KMS-11 (cell line): ENCODE results near the gene UBE2L3.
A peak's percentile ranks its signal among the peaks of the same experiment; 100 is the strongest.
"Not testable (repeated sequence)": the region's sequence is repeated elsewhere in the genome, so short reads cannot be mapped to it uniquely, and the experiment has no call there.

Source experiments
- H2AFZ ChIP-seq: fragments of 200-600 bp; sonication (generic); 2 replicates; pipeline ENCODE4 v1.6.1; 2016; ENCODE audit warnings: antibody characterized with exemption, mixed run types, low read depth
- H3K27ac ChIP-seq: fragments of 200-600 bp; sonication (generic); 2 replicates; pipeline ENCODE4 v1.6.1; 2016; ENCODE audit warnings: mild to moderate bottlenecking, mixed run types
- H3K27me3 ChIP-seq: fragments of 200-600 bp; sonication (generic); 2 replicates; pipeline ENCODE4 v1.6.1; 2017; ENCODE audit warnings: mild to moderate bottlenecking, low read depth, mixed run types, moderate library complexity; ENCODE audit not compliant: insufficient read depth
- H3K36me3 ChIP-seq: fragments of 200-600 bp; sonication (generic); 2 replicates; pipeline ENCODE4 v1.6.1; 2017; ENCODE audit warnings: mild to moderate bottlenecking, mixed run types; ENCODE audit not compliant: insufficient read depth
- H3K4me1 ChIP-seq: fragments of 200-600 bp; sonication (generic); 2 replicates; pipeline ENCODE4 v1.6.1; 2016; ENCODE audit warnings: mild to moderate bottlenecking, low read depth, mixed run types; ENCODE audit not compliant: poor library complexity, severe bottlenecking
- H3K4me2 ChIP-seq: fragments of 200-600 bp; sonication (generic); 2 replicates; pipeline ENCODE4 v1.7.0; 2016; ENCODE audit warnings: mild to moderate bottlenecking, mixed run types
- H3K4me3 ChIP-seq: fragments of 200-600 bp; sonication (generic); IDR thresholded peaks from 2 replicates; pipeline ENCODE4 v1.6.1; 2017; ENCODE audit warnings: low read depth, low read length, mixed read lengths; ENCODE audit not compliant: insufficient read depth
- H3K79me2 ChIP-seq: fragments of 200-600 bp; sonication (generic); 2 replicates; pipeline ENCODE4 v1.6.1; 2016; ENCODE audit warnings: low read depth, mixed run types; ENCODE audit not compliant: insufficient read depth
- H3K9ac ChIP-seq: fragments of 200-600 bp; sonication (generic); 2 replicates; pipeline ENCODE4 v1.6.1; 2016; ENCODE audit warnings: mild to moderate bottlenecking, mixed run types
- H4K20me1 ChIP-seq: fragments of 200-600 bp; sonication (generic); 2 replicates; pipeline ENCODE4 v1.6.1; 2016; ENCODE audit warnings: mild to moderate bottlenecking, mixed run types; ENCODE audit not compliant: insufficient read depth
- CTCF ChIP-seq: fragments of 200-600 bp; sonication (generic); conservative IDR thresholded peaks from 2 replicates; pipeline ENCODE4 v1.6.1; 2017; ENCODE audit warnings: low read depth, mild to moderate bottlenecking, antibody characterized with exemption, low read length, moderate library complexity, mixed read lengths

UBE2L3 gene

GRCh38 chr22:21568347-21569075, 997 bp downstream of the UBE2L3 start:
- Histone ChIP-seq H3K9ac (peak overlapping the region; percentile 99), H3K4me3 (no peak overlapping the region), H3K27me3 (no peaks in the 10 kb centered on the region), H2AFZ (peak overlapping the region; percentile 57), H3K4me2 (peak overlapping the region; percentile 97), H4K20me1 (peaks cover 40% of the 10 kb centered on the region), H3K36me3 (no peaks in the 10 kb centered on the region), H3K27ac (peak overlapping the region; percentile 90), H3K4me1 (peaks cover 33% of the 10 kb centered on the region), H3K79me2 (peaks cover 63% of the 10 kb centered on the region)
- no peak for TF ChIP-seq CTCF

- H2AFZ ChIP-seq, H3K4me3 ChIP-seq, H3K27ac ChIP-seq, H3K27me3 ChIP-seq, H3K36me3 ChIP-seq: not testable (repeated sequence)
- Histone ChIP-seq H4K20me1 (peaks cover 43% of the 10 kb centered on the region), H3K9ac (peak overlapping the region; percentile 99; the same call in 1 of the 2 replicates), H3K4me2 (peak overlapping the region; percentile 97), H3K79me2 (peaks cover 68% of the 10 kb centered on the region), H3K4me1 (peaks cover 33% of the 10 kb centered on the region)
These were observed 1.5 kb downstream of the UBE2L3 start for GRCh38 chr22:21569076-21569427.

GRCh38 chr22:21569459-21570170, 2.1 kb downstream of the UBE2L3 start:
- no peak for TF ChIP-seq CTCF
- no peaks in the 10 kb centered on the region for H3K36me3 ChIP-seq
- H4K20me1 ChIP-seq = peaks cover 47% of the 10 kb centered on the region
- no peak overlapping the region for H2AFZ ChIP-seq
- H3K4me3 ChIP-seq = no peak overlapping the region
- peak overlapping the region; percentile 97 for H3K4me2 ChIP-seq
- H3K79me2 ChIP-seq = peaks cover 74% of the 10 kb centered on the region
- H3K27me3 ChIP-seq = no peaks in the 10 kb centered on the region
- H3K9ac ChIP-seq = peak overlapping the region; percentile 99; the same call in 1 of the 2 replicates
- no peak overlapping the region for H3K27ac ChIP-seq
- peaks cover 33% of the 10 kb centered on the region for H3K4me1 ChIP-seq

GRCh38 chr22:21570398-21570797, 2.9 kb downstream of the UBE2L3 start:
- peaks cover 33% of the 10 kb centered on the region for H3K4me1 ChIP-seq
- H3K79me2 ChIP-seq = peaks cover 82% of the 10 kb centered on the region
- no peak overlapping the region for H3K9ac ChIP-seq
- no peak overlapping the region for H3K4me3 ChIP-seq
- no peaks in the 10 kb centered on the region for H3K36me3 ChIP-seq
- H3K4me2 ChIP-seq = peak overlapping the region; percentile 97; the same call in 1 of the 2 replicates
- no peak overlapping the region for H2AFZ ChIP-seq
- H4K20me1 ChIP-seq = peaks cover 49% of the 10 kb centered on the region
- H3K27me3 ChIP-seq = no peaks in the 10 kb centered on the region
- no peak overlapping the region for H3K27ac ChIP-seq
- TF ChIP-seq CTCF = no peak

- Histone ChIP-seq H2AFZ (no peak overlapping the region), H3K27ac (no peak overlapping the region), H3K27me3 (no peaks in the 10 kb centered on the region), H3K9ac (no peak overlapping the region), H3K36me3 (no peaks in the 10 kb centered on the region), H4K20me1 (peaks cover 56% of the 10 kb centered on the region), H3K4me1 (peaks cover 33% of the 10 kb centered on the region), H3K4me2 (no peak overlapping the region), H3K4me3 (no peak overlapping the region), H3K79me2 (peaks cover 94% of the 10 kb centered on the region)
- TF ChIP-seq CTCF = no peak
These were observed 4.2 kb downstream of the UBE2L3 start for GRCh38 chr22:21571679-21572078.
